HG03135 (cell line): ENCODE measurements around the gene KRT33A.
"Not testable (repeated sequence)": the region's sequence is repeated elsewhere in the genome, so short reads cannot be mapped to it uniquely, and the experiment has no call there.

Experiments used
- ATAC-seq: cut with Tn5 transposase; IDR thresholded peaks from one replicate; pipeline ENCODE4 v1.9.1; 2021; ENCODE audit warnings: mild to moderate bottlenecking, moderate library complexity; ENCODE audit not compliant: unreplicated experiment

Gene KRT33A

DNA sequence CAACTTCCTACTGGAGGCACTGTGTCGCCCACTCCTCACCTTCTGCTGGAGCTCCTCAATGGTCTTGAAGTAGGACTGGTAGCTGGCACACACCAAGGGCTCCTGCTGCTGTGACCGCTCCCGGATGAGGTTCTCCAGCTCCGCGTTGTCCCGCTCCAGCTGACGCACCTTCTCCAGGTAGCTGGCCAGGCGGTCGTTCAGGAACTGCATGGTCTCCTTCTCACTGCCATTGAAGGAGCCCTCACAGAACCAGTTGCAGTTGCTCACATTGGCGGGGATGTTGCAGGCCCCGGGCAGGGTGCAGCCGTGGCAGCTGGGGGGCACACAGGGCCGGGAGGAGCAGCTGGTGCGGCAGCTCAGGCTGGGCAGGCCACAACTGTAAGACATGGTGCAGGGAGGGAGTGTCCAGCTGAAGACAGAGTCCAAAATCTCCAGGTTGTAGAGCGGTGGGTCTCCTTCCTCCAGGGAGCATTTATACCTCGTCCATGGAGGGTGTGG lies at the start of gene KRT33A:
Gene KRT33A (minus strand): TSS at position 448 of the 498 bp plus-strand sequence. CDS start 61 bp downstream, at position 387.
- ATAC-seq = not testable (repeated sequence)

DNA sequence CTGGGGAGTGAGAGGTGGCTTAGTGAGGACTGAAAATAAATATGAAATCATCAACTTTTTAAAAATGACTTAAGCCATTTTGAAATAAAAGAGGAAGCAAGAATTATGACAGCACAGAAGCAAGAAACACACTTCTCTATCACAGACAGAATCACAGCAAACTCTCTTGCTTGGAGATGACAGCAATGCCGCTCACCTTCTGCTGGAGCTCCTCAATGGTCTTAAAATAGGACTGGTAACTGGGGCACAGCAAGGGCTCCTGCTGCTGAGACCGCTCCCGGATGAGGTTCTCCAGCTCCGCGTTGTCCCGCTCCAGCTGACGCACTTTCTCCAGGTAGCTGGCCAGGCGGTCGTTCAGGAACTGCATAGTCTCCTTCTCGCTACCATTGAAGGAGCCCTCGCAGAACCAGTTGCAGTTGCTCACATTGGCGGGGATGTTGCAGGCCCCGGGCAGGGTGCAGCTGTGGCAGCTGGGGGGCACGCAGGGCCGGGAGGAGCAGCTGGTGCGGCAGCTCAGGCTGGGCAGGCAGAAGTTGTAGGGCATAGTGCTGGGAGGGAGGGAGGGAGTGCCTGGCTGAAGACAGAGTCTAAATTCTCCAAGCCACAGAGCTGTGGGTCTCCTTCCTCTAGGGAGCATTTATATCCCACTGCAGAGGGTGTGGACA lies 46.5 kb upstream of the KRT33A start, which contains the start of gene KRT31:
Gene KRT31 (minus strand): TSS at position 613 of the 665 bp plus-strand sequence. CDS start 69 bp downstream, at position 544.
- ATAC-seq = no peak

DNA sequence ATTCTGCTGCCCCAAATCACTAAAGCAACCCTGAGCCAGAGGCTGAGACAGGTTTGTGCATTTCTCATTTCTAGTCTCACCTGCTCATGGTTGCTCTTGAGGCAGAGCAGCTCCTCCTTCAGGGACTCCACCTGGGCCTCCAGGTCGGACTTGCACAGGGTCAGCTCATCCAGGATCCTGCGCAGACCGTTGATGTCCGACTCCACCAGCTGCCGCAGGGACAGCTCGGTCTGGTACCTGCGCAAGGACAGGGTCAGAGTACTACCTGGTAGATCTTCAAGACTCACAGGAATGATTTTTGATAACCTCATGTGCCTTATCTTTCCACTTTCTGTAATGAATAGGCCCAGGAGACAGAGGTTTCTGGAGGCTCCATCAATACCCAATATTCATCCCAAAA lies 45.7 kb upstream of the KRT33A start:
- ATAC-seq = no peak

DNA sequence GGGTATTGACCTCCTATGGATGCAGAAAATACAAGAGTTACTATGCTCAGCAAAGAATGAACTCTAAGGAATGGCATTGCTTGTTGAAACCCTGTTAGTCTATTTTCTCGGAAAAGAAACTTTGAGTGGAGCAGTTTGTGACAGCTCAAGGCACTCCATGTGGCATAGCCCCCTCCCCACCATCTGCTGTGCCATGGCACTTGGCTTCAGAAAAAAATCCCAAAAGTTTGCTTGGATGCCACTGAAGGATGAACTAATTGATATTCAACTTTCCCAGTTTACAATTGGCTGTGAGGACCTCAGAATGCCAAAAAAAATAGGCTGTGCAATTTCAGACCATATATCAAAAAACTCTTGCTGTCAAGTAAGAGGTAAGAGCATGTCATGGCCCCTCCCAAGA lies 45.0 kb upstream of the KRT33A start:
- ATAC-seq = no peak

DNA sequence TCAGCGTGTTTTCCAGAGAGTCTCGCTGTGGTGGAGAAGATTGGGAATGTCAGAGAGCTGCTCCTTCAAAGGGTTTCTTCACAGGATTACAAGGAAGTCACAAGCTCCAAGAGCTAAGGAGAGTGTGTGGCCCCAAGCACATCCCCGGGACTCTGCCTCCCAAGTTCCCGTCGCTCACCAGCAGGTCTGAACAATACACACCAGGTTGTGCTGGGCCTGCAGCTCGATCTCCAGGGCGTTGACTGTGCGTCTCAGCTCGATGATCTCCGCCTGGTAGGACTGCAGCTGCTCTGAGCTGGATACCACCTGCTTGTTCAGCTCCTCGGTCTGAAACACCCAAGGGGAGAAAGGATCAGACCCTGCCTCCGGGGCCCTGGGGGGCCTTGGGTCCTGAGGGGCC lies 44.4 kb upstream of the KRT33A start:
- ATAC-seq = not testable (repeated sequence)

DNA sequence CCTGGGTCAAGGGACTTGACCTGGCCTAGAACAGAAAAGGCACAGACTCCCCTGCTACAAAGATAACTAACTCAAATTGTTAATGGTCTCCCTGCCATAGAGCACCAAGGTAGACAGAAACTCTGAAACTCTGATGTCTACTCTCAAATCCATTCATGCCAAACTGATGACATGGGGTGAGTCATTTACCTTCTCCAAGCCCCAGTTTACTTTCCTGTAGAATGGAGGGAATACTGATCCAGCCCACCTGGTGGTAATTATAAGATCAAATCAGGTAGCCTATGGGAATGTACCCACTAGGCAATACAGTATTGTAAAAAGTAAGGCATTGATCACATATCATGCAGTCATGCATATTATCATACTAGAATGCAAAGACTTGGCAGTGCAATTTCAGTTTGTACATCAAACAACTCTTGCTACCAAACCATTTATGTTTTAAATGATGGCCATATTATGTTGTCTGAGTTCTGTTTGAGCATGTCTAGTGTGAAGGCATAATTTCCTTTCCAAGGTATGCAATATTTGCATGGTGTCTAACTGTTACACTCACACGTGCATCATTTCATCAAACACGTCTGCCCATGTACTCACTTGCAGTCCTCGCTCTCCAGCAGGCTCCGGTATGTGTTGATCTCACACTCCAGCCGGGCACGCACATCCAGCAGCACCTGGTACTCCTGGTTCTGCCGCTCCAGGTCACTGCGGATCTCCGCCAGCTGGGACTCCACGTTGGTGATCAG lies 43.8 kb upstream of the KRT33A start:
- ATAC-seq = no peak

DNA sequence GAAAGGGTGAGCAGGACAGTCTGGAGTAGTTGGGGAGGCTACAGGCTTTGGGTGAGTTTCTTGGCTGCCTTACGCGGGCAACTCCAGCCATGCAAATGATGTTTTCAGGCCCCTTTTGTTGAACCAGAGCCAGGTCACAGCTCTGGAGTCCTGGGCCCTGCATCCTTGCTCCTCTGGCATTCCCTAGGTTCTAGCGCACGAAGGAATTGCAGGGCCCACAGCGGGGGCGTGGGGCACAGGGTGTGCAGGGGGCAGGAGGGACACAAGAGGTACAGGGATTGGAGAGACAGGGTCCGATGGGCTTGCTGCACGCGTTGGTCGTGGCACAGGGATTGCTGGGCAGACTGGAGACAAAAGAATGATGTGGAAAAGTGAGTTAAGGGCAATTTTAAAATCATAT lies 43.2 kb upstream of the KRT33A start:
- ATAC-seq = no peak

DNA sequence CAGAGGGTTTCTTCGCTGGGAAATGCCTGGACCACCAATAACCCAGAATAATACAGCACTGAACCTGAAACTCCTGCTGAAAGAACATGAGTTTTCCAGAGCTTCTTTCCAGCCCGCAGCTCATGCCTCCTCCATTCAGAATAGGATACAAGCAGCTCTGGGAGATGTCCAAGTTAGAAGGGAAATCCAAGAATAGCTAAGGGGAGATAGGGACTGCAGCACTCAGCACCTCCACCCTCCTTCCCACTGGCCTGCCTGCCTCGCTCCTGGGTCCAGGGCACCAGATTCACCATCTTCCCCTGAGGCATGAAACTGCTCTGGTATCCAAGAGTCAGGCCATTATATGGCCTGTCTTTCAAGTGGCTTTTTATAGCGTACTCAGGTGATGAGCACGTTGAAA lies 42.7 kb upstream of the KRT33A start:
- no peak for ATAC-seq

DNA sequence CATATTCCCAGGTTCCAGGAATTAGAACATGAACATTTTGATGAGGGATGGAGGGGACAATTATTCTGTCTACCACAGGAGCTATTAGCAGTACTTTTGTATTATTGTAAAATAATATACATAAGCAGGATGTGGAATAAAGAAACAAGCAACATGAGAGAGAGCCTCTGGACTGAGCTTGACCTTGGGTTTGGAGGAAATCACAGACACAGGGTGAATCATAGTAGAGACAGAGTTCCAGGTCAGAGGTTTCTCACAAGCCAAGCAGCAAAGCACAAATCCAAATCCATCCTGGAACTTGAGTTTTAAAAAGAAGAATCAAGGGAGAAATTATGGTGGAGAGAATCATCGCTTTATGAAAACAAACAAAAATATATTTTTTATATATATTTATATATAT lies 41.6 kb upstream of the KRT33A start:
- no peak for ATAC-seq

DNA sequence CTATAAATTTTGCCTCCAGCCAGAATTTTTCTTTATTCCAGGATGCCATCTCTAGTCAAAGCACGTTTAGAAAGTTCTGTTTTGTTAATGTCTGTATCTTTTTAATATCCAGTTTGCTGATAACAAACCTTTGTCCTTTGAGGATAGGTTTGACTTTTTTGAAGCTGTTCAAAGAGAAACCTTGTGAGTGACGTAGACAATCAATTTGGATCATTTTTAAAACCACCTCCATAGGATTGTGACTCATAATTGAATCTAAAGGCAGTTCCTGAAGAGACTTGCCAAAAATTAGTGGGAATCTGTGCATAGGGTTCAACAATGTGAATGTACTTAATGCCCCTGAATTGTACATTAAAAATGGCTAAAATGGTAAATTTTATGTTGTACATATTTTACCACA lies 40.9 kb upstream of the KRT33A start:
- ATAC-seq = no peak

DNA sequence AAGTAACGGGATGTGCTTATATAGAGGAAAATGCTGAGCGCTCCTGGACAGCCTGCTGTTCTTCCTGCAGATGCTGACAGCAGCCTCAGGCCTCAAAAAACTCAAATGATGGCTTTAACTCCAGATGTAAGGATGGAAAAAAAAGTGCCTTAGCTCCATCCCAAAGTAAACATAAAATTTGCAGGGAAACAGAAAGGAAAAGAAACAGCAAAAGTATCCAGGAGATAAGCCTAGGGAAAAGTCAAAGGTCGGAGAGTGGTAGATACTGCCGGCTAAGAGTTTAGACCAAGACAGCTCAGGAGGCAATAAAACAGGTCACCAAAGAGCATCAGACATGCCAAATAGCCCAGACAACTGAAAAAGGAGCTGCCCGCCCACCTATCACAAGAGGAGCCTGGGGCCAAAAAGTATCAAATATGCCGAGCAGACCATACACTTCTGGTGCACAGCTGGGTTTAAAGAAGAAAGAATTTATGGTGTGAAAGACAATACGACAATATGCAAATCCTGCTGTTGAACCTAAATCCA lies 39.8 kb upstream of the KRT33A start:
- no peak for ATAC-seq

DNA sequence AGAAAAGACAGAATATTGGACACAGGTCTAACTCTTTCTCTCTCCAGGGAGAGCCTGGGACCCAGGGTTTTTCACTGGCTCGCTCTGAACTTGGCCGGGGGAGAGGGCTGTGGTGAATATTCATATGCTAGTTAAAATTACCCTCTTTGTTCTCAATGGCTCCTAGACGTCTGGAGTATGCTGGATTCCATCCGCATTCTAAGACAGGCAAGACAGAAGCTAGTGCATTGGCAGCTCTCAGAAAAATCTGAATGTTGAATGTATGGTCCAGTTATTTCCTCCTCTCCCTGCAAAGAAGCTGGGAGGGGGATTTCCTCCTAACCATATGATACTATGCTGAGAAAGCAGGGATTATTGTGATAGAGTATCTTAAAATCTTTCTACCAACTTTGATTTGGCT lies 37.0 kb upstream of the KRT33A start:
- no peak for ATAC-seq

DNA sequence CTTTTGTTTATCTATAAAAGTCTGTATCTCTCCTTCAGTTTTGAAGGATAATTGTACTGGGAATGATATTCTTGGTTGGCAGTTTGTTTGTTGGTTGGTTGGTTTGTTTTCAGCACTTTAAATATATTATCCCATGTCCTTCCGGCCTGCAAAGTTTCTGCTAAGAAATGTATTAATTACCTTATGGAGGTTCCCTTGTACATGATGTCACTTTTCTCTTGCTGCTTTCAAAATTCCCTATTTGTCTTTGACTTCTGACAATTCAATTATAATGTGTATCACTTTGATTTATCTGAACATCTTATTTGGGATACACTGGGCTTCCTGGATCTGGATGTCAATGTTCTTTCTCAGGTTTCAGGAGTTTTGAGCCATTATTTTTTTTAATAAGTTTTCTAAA lies 35.6 kb upstream of the KRT33A start:
- no peak for ATAC-seq

DNA sequence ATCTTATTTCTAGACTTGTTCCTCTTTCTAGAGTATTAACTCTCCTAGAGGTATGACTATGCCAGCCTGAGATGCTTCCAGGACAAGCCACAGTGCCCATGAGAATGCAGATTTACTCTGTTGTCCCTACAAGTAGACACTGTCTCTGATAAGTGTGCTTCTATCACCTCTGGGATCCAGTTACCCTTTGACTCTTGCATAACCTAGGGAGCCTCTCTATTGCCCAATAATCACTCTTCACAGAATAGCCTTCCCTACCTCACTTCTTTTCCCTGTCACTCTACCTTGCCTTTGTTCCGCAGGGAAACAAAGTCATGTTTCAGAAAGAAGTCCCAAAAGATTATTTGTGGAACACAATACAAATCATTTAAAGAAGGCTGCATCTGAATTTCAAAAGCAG lies 33.1 kb upstream of the KRT33A start:
- no peak for ATAC-seq

DNA sequence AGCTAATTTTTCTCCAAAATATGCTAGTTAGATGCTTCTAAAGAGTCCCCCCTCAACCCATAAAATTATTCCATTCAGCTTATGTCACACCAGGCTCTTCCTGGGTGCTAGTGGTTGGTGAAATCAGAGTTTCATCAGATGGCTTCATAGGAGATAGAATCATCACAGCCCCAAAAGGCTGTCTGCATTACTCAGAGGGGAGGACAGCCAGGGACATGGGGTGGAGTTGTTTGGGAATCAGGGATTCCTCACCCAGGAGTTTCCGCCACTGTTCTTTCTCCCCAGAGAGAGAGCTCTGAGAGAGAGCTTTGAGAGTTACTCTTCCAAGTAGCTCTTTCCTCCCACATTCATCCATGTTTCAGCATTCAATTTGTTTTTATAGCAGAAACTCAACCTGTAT lies 31.8 kb upstream of the KRT33A start:
- ATAC-seq = no peak

DNA sequence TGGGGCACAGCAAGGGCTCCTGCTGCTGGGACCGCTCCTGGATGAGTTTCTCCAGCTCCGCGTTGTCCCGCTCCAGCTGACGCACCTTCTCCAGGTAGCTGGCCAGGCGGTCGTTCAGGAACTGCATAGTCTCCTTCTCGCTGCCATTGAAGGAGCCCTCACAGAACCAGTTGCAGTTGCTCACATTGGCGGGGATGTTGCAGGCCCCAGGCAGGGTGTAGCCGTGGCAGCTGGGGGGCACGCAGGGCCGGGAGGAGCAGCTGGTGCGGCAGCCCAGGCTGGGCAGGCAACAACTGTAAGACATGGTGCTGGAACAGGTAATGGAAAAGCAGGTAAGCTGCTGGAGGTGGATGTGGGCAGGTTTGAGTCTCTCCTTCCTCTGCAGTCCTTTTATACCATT lies 31.3 kb upstream of the KRT33A start, which contains the start of gene KRT34:
Gene KRT34 (minus strand): TSS at position 364 of the 400 bp plus-strand sequence. CDS start 60 bp downstream, at position 304.
- not testable (repeated sequence) for ATAC-seq

DNA sequence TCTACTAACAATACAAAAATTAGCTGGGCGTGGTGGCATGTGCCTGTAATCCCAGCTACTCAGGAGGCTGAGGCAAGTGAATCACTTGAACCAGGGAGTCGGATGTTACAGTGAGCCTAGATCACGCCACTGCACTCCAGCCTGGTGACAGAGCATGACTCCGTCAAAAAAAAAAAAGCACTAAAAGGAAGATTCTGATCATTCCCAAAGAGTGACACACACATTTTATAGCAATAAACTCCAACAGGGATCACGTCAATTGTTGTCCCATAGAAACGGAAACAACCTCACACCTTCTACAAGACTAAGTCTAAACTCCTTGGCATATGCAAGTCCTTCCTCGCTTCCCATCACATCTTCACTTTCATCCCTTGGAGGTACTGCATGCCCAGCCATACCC lies 29.5 kb upstream of the KRT33A start:
- not testable (repeated sequence) for ATAC-seq

DNA sequence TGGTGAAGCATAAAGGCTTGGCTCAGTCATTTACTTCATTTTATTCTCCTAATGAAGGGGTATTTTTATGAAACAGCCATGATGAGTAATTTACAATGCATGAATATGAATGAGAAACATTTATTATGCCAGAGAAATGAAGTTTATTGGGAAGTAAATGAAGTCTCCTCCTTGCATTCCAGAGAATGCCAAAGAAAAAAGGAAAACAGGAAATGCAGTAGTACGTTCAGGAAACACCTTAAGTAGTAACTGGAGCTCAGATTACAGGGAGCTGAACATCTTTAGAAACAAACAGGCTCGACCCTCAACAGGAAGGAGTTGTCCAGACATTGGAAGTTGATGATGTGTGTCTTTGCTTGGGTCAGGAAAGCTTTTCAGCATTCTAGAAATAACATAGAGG lies 26.9 kb upstream of the KRT33A start:
- no peak for ATAC-seq

DNA sequence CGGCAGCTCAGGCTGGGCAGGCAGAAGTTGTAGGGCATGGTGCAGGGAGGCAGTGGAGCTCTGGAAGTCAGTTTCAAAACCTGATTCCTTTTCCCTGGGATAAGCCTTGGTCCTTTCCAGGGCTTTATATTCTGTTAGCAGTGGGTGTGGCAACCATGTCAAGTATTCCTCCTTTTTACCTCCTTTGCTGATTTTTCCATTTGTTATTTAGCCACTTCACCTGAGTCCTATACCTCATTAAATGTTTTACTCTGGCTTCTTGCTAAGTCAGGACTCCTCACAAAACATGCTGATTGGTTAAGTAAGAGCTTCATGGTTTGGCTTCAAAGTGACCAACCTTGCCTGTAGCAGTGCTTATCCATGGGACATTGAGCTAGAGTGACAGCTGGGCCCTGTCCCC lies 19.1 kb upstream of the KRT33A start, which contains the start of gene KRT33B:
Gene KRT33B (minus strand): TSS at position 101 of the 400 bp plus-strand sequence. CDS start 63 bp downstream, at position 38.
- no peak for ATAC-seq

DNA sequence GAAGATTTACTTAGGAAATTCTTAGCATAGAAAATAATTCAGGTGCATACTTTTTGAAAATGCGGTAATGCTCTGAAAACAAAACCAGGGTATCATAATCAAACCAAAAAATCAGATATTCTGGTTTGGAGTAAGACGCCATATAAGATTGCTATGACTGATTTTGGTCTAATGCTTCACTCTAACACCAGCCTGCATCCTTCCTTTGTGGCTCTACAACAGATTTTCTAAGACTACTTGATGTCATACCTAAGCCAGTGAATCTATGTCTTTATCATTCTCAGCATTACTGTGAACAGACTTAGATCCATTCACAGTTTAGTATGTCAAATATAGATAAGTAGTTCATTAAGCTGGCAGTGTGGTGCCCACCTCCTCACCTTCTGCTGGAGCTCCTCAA lies 18.4 kb upstream of the KRT33A start:
- no peak for ATAC-seq

DNA sequence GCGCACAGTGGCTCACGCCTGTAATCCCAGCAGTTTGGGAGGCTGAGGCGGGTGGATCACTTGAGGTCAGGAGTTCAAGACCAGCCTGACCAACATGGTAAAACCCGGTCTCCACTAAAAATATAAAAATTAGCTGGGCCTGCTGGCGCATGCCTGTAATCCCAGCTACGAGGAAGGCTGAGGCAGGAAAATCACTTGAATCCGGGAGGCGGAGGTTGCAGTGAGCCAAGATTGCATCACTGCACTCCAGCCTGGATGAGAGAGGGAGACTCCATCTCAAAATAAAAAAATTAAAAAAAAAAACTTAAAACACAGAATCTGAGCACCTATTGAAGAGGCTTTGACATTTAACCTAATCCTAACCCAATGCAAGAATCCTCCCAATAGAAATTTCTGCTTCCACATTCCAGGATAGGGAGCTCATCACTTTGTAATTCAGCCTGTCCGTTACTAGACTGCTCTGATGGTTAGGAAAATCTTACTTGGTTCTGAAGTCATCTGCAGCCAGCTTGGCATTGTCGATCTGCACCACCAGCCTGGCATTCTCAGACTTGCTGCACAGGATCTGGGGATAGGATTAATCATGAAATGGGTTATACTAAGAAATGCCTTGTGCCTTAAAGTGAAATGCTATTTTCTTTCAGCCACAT lies 16.9 kb upstream of the KRT33A start:
- no peak for ATAC-seq
